ENCODE data around the gene HDAC5. TPM values are rescaled to one million over a fixed set of nuclear protein-coding genes. Genes with fewer than 3 reads are reported as not detected.
"Not testable (repeated sequence)": the region's sequence is repeated elsewhere in the genome, so short reads cannot be mapped to it uniquely, and the experiment has no call there.

Gene HDAC5
- total RNA-seq, 2 donors from 2014 or later, result 25.4 to 45.7 TPM

GRCh38 chr17:44108440-44109311, 14.8 kb downstream of the HDAC5 start:
- DNase-seq, result peak; percentile 48 to 84 (median 66)
- 60 to 62% methylated on average over 11 to 16 of the region's 16 CpGs for WGBS, 2 donors
- Histone ChIP-seq H3K4me3 (no peak overlapping the region), H3K36me3 (replicated peaks in 1 of 2; ENCODE audit: insufficient read depth in 1 of 2, low read depth in 2 of 2) (no peaks in the 10 kb centered on the region), H3K9me3 (no peaks in the 10 kb centered on the region), H3K27ac (peak overlapping the region in 3 of 4 donors; percentile 44 to 80 (median 79)), H3K4me1 (peaks cover 59% of the 10 kb centered on the region), H3K27me3 (no peaks in the 10 kb centered on the region)
- ATAC-seq, result peak; percentile 29
- TF ChIP-seq CTCF (IDR thresholded peaks at IDR 0.05) (no peak), POLR2A (IDR thresholded peaks at IDR 0.05) (no peak)
- intact Hi-C loops (cut with DNase I), result no loop called here

GRCh38 chr17:44106801-44107200, 16.6 kb downstream of the HDAC5 start:
- WGBS, 2 donors, result 81 to 91% methylated on average over 4 of the region's 4 CpGs
- ATAC-seq, result no peak
- no peaks in the 10 kb centered on the region for H3K9me3 ChIP-seq
- intact Hi-C loops (cut with DNase I), result no loop called here
- H3K27me3 ChIP-seq, result no peaks in the 10 kb centered on the region
- no peak overlapping the region for H3K27ac ChIP-seq
- DNase-seq, result no peak
- no peaks in the 10 kb centered on the region for H3K36me3 ChIP-seq (replicated peaks in 1 of 2; ENCODE audit: insufficient read depth in 1 of 2, low read depth in 2 of 2)
- peaks cover 41% of the 10 kb centered on the region for H3K4me1 ChIP-seq
- H3K4me3 ChIP-seq, result no peak overlapping the region
- TF ChIP-seq CTCF (IDR thresholded peaks at IDR 0.05), result no peak
- no peak for TF ChIP-seq POLR2A (IDR thresholded peaks at IDR 0.05)

GRCh38 chr17:44105941-44106340, 17.5 kb downstream of the HDAC5 start:
- Histone ChIP-seq H3K4me1 (peaks cover 32% of the 10 kb centered on the region), H3K9me3 (no peaks in the 10 kb centered on the region), H3K27me3 (no peaks in the 10 kb centered on the region), H3K36me3 (replicated peaks in 1 of 2; ENCODE audit: insufficient read depth in 1 of 2, low read depth in 2 of 2) (no peaks in the 10 kb centered on the region), H3K27ac (no peak overlapping the region), H3K4me3 (no peak overlapping the region)
- 53 to 59% methylated on average over 3 of the region's 3 CpGs for WGBS, 2 donors
- TF ChIP-seq CTCF (IDR thresholded peaks at IDR 0.05) (no peak), POLR2A (IDR thresholded peaks at IDR 0.05) (no peak)
- intact Hi-C loops (cut with DNase I), result no loop called here
- ATAC-seq (no peak), DNase-seq (no peak)

GRCh38 chr17:44105483-44105882, 18.0 kb downstream of the HDAC5 start:
- intact Hi-C loops (cut with DNase I), result no loop called here
- Histone ChIP-seq H3K4me1 (peaks cover 27% of the 10 kb centered on the region), H3K27me3 (no peaks in the 10 kb centered on the region), H3K27ac (no peak overlapping the region), H3K36me3 (replicated peaks in 1 of 2; ENCODE audit: insufficient read depth in 1 of 2, low read depth in 2 of 2) (no peaks in the 10 kb centered on the region), H3K9me3 (no peaks in the 10 kb centered on the region), H3K4me3 (no peak overlapping the region)
- TF ChIP-seq POLR2A (IDR thresholded peaks at IDR 0.05), result no peak
- DNase-seq (no peak), ATAC-seq (no peak)
- 78% methylated on average over 3 of the region's 3 CpGs; no CpG with 5 or more reads in 1 of the 2 donors for WGBS, 2 donors

- DNase-seq (no peak), ATAC-seq (no peak)
- Histone ChIP-seq H3K4me3 (no peak overlapping the region), H3K4me1 (peaks cover 5% of the 10 kb centered on the region), H3K36me3 (replicated peaks in 1 of 2; ENCODE audit: insufficient read depth in 1 of 2, low read depth in 2 of 2) (no peaks in the 10 kb centered on the region), H3K9me3 (no peaks in the 10 kb centered on the region), H3K27me3 (no peaks in the 10 kb centered on the region), H3K27ac (no peak overlapping the region)
- intact Hi-C loops (cut with DNase I), result no loop called here
- TF ChIP-seq CTCF (IDR thresholded peaks at IDR 0.05) (no peak), POLR2A (IDR thresholded peaks at IDR 0.05) (no peak)
- WGBS, 2 donors, result 88 to 90% methylated on average over 14 to 16 of the region's 16 CpGs
Observed at GRCh38 chr17:44102849-44103622, 20.4 kb downstream of the HDAC5 start.

- DNase-seq; H3K4me3 ChIP-seq; intact Hi-C loops (cut with DNase I); H3K36me3 ChIP-seq (replicated peaks in 1 of 2; ENCODE audit: insufficient read depth in 1 of 2, low read depth in 2 of 2); ATAC-seq; H3K27ac ChIP-seq; H3K9me3 ChIP-seq; H3K27me3 ChIP-seq: not testable (repeated sequence)
- WGBS, 2 donors, result 81 to 82% methylated on average over 5 to 6 of the region's 6 CpGs
- H3K4me1 ChIP-seq, result peaks cover 14% of the 10 kb centered on the region
Observed at GRCh38 chr17:44101858-44102257, 21.6 kb downstream of the HDAC5 start.

All from body of pancreas (tissue), 4 donors.